CD4-positive, alpha-beta T cell treated with Interleukin-15 for 4 hours (primary cell): ENCODE results near the gene ADAMTSL5.
A peak's percentile ranks its signal among the peaks of the same experiment; 100 is the strongest.

Source experiments
- DNase-seq: peaks from one replicate; pipeline ENCODE4 v3.0.0-alpha.2; 2020; ENCODE audit warnings: low spot score

Gene ADAMTSL5

DNA sequence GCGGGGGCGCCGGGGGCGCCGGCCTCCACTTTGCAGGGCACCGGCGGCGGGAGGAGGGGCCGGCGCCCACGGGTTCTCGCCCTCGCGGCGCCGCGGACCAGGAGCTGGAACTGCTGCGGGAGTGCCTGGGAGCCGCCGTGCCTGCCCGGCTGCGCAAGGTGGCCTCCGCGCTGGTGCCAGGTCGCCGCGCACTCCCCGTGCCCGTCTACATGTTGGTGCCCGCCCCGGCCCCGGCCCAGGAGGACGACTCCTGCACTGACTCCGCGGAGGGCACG is 45.7 kb downstream of the ADAMTSL5 start:
- no peak for DNase-seq

DNA sequence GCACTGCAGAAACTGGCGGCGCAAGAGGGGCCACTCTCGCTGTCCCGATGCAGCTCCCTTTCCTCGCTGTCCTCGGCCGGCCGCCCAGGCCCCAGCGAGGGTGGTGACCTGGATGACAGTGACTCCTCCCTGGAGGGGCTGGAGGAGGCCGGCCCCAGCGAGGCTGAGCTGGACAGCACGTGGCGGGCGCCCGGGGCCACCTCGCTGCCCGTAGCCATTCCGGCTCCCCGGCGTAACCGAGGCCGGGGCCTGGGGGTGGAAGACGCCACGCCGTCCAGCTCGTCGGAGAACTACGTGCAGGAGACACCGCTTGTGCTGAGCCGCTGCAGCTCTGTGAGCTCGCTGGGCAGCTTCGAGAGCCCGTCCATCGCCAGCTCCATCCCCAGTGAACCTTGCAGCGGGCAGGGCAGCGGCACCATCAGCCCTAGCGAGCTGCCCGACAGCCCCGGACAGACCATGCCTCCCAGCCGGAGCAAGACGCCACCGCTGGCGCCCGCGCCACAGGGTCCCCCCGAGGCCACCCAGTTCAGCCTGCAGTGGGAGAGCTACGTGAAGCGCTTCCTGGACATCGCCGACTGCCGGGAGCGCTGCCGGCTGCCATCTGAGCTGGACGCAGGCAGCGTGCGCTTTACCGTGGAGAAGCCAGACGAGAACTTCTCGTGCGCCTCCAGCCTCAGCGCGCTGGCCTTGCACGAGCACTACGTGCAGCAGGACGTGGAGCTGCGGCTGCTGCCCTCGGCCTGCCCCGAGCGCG is 46.2 kb downstream of the ADAMTSL5 start:
- DNase-seq: no peak

DNA sequence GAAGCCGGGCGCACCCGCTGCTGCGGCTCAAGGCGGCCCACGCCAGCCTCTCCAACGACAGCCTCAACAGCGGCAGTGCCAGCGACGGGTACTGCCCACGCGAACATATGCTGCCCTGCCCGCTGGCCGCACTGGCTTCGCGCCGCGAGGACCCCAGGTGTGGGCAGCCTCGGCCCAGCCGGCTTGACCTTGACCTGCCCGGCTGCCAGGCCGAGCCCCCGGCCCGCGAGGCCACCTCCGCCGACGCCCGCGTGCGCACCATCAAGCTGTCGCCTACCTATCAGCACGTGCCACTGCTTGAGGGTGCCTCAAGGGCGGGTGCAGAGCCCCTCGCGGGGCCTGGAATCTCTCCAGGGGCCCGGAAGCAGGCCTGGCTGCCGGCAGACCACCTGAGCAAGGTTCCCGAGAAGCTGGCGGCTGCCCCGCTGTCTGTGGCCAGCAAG is 46.8 kb downstream of the ADAMTSL5 start:
- DNase-seq: no peak

DNA sequence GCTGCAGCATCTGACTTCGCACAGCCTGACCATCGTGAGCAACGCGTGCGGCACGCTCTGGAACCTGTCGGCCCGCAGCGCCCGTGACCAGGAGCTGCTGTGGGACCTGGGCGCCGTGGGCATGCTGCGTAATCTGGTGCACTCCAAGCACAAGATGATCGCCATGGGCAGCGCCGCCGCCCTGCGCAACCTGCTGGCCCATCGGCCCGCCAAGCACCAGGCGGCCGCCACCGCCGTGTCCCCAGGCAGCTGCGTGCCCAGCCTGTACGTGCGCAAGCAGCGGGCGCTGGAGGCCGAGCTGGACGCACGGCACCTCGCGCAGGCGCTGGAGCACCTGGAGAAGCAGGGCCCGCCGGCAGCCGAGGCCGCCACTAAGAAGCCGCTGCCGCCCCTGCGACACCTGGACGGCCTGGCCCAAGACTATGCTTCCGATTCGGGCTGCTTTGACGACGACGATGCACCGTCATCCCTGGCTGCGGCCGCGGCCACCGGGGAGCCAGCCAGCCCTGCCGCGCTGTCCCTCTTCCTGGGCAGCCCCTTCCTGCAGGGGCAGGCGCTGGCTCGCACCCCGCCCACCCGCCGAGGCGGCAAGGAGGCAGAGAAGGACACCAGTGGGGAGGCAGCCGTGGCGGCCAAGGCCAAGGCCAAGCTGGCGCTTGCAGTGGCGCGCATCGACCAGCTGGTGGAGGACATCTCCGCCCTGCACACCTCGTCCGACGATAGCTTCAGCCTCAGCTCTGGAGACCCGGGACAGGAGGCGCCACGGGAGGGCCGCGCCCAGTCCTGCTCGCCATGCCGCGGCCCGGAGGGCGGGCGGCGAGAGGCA is 47.4 kb downstream of the ADAMTSL5 start:
- DNase-seq: peak; percentile 19

DNA sequence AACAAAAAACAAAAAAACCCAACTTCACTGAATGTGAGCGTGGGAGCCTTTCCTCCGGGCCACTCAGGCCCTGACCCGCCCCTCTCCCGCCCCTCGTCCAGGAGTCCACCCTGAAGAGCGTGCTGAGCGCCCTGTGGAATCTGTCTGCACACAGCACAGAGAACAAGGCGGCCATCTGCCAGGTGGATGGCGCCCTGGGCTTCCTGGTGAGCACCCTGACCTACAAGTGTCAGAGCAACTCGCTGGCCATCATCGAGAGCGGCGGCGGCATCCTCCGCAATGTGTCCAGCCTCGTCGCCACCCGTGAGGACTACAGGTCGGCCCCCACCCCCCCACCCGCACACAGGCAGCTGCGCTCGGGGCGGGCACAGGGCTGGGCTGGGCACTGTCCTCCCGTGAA is 51.0 kb downstream of the ADAMTSL5 start:
- no peak for DNase-seq

DNA sequence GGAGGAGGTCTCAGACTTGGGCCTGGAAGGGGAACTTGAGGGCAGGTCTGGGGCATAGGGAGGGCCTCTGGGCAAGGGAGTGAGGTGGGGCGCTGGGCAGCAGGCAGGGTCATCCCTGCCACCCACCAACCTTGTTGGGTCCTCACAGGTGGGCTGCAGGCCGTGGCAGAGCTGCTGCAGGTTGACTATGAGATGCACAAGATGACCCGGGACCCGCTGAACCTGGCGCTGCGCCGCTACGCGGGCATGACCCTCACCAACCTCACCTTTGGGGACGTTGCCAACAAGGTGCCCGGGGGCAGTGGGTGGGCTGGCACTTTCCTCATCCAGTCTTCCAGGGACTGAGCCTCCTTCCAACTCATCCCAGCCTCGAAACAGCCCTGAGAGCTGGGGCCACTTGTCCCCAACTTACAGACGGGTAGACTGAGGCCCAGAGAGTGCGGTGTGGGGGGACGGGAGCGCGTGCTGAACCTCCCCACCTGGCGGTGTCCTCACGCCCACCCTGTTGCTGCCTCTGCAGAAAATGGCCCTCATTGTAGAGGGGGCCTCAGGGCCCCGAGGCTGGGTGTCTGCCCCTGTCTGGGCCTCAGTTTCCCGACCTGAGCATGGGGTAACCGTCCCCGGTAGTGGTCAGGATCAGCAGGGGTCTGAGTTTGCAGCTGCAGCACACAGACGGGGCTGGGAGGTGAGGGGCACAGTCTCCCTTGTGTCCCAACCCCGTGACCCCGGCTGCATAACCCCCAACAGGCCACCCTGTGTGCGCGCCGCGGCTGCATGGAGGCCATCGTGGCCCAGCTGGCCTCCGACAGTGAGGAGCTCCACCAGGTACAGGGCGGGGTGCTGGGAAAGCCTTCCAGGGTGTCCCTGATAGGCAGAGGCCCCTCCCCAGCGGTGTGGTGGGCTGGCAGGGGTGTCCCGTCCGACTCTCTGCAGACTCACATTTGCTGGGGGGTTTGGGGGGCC is 52.5 kb downstream of the ADAMTSL5 start:
- DNase-seq: no peak

DNA sequence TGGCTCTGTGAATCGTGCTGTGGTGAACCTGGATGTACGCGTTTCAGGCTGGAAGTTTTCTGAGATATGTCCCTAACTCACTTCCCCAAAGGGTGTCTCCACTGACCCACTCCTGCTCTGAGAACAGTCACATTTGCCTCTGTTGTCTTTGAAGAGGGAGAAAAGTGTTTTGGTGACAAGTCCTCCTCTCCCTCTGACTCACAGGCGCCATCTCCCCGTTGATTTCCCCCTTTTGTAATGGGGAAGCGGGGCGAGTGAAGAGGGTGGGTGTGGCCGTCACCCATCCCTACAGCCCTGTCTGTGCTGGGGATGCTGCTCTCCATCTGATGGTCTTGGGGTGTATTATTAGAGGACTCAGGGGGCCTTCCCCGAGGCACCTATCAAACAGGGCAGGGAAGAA is 53.3 kb downstream of the ADAMTSL5 start:
- DNase-seq: no peak

DNA sequence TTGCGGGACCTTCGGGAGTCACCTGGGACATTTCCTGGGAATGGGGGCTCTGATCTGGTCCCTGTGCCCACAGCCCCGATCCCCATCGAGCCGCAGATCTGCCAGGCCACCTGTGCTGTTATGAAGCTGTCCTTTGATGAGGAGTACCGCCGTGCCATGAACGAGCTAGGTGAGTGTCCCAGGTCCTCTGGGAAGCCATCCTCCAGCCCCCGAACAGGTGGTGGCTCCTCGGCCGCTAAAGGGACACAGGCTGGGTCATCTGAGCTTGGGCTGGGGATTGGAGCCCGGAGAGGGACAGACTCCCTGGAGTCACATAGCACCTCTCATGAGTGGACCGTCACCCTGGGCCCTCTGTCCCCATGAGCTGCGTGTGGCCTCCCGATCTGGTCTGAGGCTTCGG is 54.9 kb downstream of the ADAMTSL5 start:
- no peak for DNase-seq

DNA sequence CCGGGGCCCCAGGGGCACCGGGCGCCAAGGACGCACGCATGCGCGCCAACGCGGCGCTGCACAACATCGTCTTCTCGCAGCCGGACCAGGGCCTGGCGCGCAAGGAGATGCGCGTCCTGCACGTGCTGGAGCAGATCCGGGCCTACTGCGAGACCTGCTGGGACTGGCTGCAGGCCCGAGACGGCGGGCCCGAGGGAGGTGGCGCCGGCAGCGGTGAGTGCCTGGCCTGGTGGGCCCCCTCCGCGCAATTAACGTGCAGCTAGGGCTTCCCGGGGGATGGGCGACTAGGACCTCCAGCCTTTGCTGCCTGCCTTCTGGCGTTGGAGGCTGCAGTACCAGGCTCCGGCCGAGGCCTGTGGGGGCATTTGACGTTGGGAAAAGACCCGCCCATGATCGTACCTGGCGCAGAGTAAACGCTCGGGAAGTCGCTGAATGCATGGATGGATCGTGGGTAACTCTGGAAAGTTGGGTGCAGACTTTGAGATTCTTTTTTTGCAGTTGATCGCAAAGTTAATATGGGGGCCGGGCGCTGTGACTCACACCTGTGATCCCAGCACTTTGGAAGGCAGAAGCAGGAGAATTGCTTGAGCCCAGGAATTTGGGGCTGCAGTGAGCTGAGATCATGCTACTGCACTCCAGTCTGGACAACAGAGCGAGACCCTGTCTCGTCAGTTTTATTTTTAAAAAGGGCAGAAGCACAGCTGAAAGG is 55.6 kb downstream of the ADAMTSL5 start:
- no peak for DNase-seq

DNA sequence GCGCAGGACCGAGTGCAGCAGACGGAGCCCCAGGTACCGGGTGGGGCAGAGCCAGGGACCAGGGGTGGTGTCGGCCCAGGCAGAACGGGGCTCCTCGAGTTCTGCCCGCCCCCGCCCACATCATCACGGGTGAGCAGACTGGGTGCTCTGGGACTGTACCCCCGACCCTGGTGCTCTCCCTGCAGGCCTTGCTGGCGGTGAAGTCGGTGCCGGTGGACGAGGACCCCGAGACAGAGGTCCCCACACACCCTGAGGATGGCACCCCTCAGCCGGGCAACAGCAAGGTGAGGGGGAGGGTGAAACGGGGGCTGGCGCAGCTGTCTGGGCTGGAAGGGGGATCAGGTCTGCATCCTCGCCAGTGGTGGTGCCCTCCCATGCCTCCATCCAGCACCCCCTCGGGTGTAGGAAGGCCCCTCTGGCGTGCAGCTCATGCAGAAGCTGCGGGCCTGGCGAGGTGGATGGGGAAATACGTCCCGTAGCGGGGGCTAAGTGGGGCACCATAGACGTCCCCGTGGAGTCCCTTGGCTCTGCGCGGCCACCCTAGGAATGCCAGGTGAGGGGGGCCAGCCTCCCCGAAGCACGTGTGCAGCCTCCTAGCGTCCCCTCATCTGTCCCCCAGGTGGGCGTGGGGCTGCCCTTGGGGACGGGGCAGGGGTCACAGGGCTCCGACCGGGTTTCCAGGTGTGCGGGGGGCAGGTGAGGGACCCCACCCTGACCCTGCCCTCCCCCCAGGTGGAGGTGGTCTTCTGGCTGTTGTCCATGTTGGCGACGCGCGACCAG is 56.5 kb downstream of the ADAMTSL5 start:
- no peak for DNase-seq

DNA sequence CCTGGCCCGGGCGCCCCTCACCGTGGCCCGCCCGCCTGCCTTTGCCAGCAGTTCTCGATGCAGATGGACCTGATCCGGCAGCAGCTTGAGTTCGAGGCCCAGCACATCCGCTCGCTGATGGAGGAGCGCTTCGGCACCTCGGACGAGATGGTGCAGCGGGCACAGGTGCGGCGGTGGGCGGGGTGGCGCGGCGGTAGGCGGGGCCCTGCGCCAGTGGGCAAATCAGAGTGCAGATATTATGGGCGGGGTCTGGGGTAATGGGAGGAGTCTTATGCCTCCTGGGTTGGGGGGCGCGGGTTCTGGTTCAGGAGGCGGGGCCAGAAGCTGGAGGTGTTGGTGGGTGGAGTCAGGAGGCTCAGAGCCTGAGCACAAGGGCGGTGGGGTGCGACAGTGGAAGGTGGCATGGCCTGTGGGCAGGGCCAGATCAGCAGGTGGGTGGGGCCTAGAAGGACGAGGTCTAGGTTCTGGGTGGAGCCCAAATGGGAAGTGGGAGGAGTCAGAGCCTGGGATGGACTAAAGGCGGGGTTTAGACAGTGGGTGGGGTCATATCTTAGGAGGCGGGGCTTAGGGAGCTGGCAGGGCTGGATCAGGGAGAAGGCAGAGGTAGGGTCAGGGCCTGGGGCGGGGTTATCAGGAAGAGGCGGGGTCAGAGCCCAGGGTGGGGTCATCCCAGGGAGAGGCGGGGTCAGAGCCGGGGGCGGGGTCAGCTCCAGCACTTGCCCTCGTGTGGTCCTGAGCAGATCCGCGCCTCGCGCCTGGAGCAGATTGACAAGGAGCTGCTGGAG is 57.3 kb downstream of the ADAMTSL5 start:
- DNase-seq: peak; percentile 37
